K562 (cell line): Measurements from ENCODE around the gene MAP10. TPM values are rescaled to one million over a fixed set of nuclear protein-coding genes. Genes with fewer than 3 reads are reported as not detected.
A peak's percentile ranks its signal among the peaks of the same experiment; 100 is the strongest.

Experiments
- ATAC-seq: fragments of 200-7000 bp; cut with Tn5 transposase; 3 replicates; pipeline ENCODE4 v1.9.1; 2020; ENCODE audit warnings: moderate library complexity
- BruUV-seq: library from RNA; stranded (reverse); fragments of 400-500 nt; replicated peaks from 2 replicates; lab custom pipeline; 2021; lab: Mats Ljungman, UMichigan
- CTCF ChIA-PET: fragments of 300-600 bp; formaldehyde crosslinking; extraction: SDS; loops from one replicate; lab custom pipeline; 2021; ENCODE audit warnings: low intra/inter-chr PET ratio; lab: Yijun Ruan, JAX
- POLR2A ChIA-PET: fragments of 300-600, 350-650 bp; sonication (Branson Sonifier 250); formaldehyde crosslinking; extraction: SDS; loops from one replicate; lab custom pipeline; 2021; ENCODE audit warnings: antibody characterized with exemption, inconsistent platforms; lab: Yijun Ruan, JAX
- DNase-seq, 4 experiments: peaks; one replicate each; pipeline versions ENCODE4 v3.0.0 to v3.0.0-alpha.2; 2011 to 2018; ENCODE audit warnings: low spot score in 3 of 4, mixed read lengths in 3 of 4; ENCODE audit errors: extremely low read depth in 1 of 4
- FAIRE-seq: peaks from 2 replicates; lab custom pipeline; 2011; peaks lifted over from hg19 to GRCh38; lab: Jason Lieb, UNC
- H2AFZ ChIP-seq: 2 replicates; pipeline ENCODE4 v1.6.0; 2011; ENCODE audit warnings: low read depth, low read length, control low read depth, inconsistent platforms
- H3K27ac ChIP-seq: fragments of 200-600 bp; 3 replicates; pipeline ENCODE4 v1.8.0; 2011; ENCODE audit warnings: low read depth, mild to moderate bottlenecking, control low read depth, inconsistent platforms, low read length, moderate library complexity, mixed read lengths; ENCODE audit errors: extremely low read depth
- H3K27me3 ChIP-seq, 2 experiments: fragments of 300-600 bp in 1 of 2; 2 replicates in 1 of 2; 3 replicates in 1 of 2; pipeline versions ENCODE4 v1.6.0 to v1.8.0; 2011; ENCODE audit warnings: inconsistent platforms in 2 of 2, low read length in 2 of 2, mild to moderate bottlenecking in 1 of 2, mixed read lengths in 1 of 2, moderate library complexity in 1 of 2; ENCODE audit not compliant: control insufficient read depth in 2 of 2, insufficient read depth in 2 of 2
- H3K36me3 ChIP-seq: fragments of 300-600 bp; 3 replicates; pipeline ENCODE4 v1.8.0; 2011; ENCODE audit warnings: mild to moderate bottlenecking, low read length, inconsistent platforms; ENCODE audit not compliant: control insufficient read depth, insufficient read depth
- H3K4me1 ChIP-seq, 2 experiments: fragments of 200-600 bp in 1 of 2; replicated peaks in 1 of 2; 2 replicates in 1 of 2; 3 replicates in 1 of 2; pipeline versions ENCODE4 v1.5.1 to v1.8.0; 2011; ENCODE audit warnings: inconsistent platforms in 2 of 2, low read length in 2 of 2, mild to moderate bottlenecking in 1 of 2, mixed read lengths in 1 of 2, moderate library complexity in 1 of 2; ENCODE audit not compliant: control insufficient read depth in 2 of 2, insufficient read depth in 2 of 2
- H3K4me2 ChIP-seq: 2 replicates; pipeline ENCODE4 v1.6.1; 2011; ENCODE audit warnings: low read length, control low read depth, inconsistent platforms, mixed read lengths; ENCODE audit not compliant: insufficient read depth
- H3K4me3 ChIP-seq: fragments of 200-600 bp; sonication (generic), shearing (Covaris generic); 2 replicates; pipeline ENCODE4 v1.5.1; 2016; ENCODE audit warnings: control low read depth, inconsistent platforms
- H3K79me2 ChIP-seq: fragments of 200-600 bp; 3 replicates; pipeline ENCODE4 v1.8.0; 2011; ENCODE audit warnings: low read length, inconsistent platforms; ENCODE audit not compliant: control insufficient read depth, insufficient read depth
- H3K9ac ChIP-seq, 2 experiments: 2 replicates each; pipeline versions ENCODE4 v1.6.0 to v1.6.1; 2011; ENCODE audit warnings: low read depth in 2 of 2, low read length in 2 of 2, control low read depth in 1 of 2, inconsistent platforms in 1 of 2, mild to moderate bottlenecking in 1 of 2, mixed read lengths in 1 of 2; ENCODE audit not compliant: insufficient read depth in 1 of 2
- H3K9me1 ChIP-seq: one replicate; pipeline ENCODE4 v1.6.0; 2011; ENCODE audit warnings: inconsistent platforms, mild to moderate bottlenecking, low read length, moderate library complexity; ENCODE audit not compliant: control insufficient read depth, insufficient read depth
- H3K9me3 ChIP-seq: replicated peaks from 2 replicates; pipeline ENCODE4 v1.5.1; 2011; ENCODE audit warnings: low read depth, low read length, inconsistent platforms; ENCODE audit not compliant: control insufficient read depth, insufficient read depth
- H4K20me1 ChIP-seq: replicated peaks from 2 replicates; pipeline ENCODE4 v1.6.1; 2011; ENCODE audit warnings: low read length, inconsistent platforms, mixed read lengths; ENCODE audit not compliant: control insufficient read depth, insufficient read depth
- BDP1 ChIP-seq: IDR thresholded peaks from 3 replicates; pipeline ENCODE4 v1.6.1; 2011; ENCODE audit not compliant: insufficient read length, insufficient read depth
- DIDO1 ChIP-seq: fragments of 450-650 bp; IDR thresholded peaks from 2 replicates; pipeline ENCODE4 v1.6.1; 2016; ENCODE audit warnings: low read depth, missing biosample characterization, missing genetic modification characterization
- JUN ChIP-seq, 2 experiments: sonication (generic) in 1 of 2; formaldehyde crosslinking in 1 of 2; IDR thresholded peaks; 2 replicates each; pipeline versions ENCODE4 v1.6.1 to v1.8.0; 2012 to 2022; ENCODE audit warnings: borderline replicate concordance in 2 of 2, mild to moderate bottlenecking in 2 of 2, improper control_type of control experiment in 1 of 2, low read depth in 1 of 2, low read length in 1 of 2, missing genetic modification reagents in 1 of 2
- JUNB ChIP-seq: fragments of 450-650 bp; formaldehyde crosslinking; conservative IDR thresholded peaks from 2 replicates; pipeline ENCODE4 v1.4.0; 2020; ENCODE audit warnings: mild to moderate bottlenecking
- U2AF1 ChIP-seq: fragments of 200-400 bp; formaldehyde crosslinking; optimal IDR thresholded peaks from 2 replicates; pipeline ENCODE3; 2017; ENCODE audit warnings: mild to moderate bottlenecking, low read depth, low read length, moderate library complexity
- ZNF282 ChIP-seq: sonication (generic); formaldehyde crosslinking; IDR thresholded peaks from 2 replicates; pipeline ENCODE4 v1.8.1; 2023; ENCODE audit warnings: missing genetic modification reagents
- WGBS: fragments of 100-300 bp; shearing (Covaris generic); methylation state at CpG from one replicate; pipeline ENCODE4 v1.1.6; 2016; ENCODE audit warnings: low coverage, mixed read lengths; ENCODE audit not compliant: insufficient coverage; ENCODE audit errors: missing lambda C conversion rate; 5-methylcytosine and 5-hydroxymethylcytosine counted together
- in situ Hi-C: fragments of 300-500 bp; cut with MboI; formaldehyde crosslinking; loops from 4 replicates; pipeline ENCODE4 v1.15.0; 2018; ENCODE audit warnings: inconsistent platforms, mixed read lengths
- intact Hi-C: fragments of 100-400 bp; cut with micrococcal nuclease; formaldehyde crosslinking; loops from 2 replicates; pipeline ENCODE4 v1.14.2; 2022
- polyA plus RNA-seq, 8 experiments: library from polyadenylated mRNA; depleted of rRNA in 4 of 8; stranded (reverse) in 5 of 8; unstranded in 3 of 8; fragments of >200 nt; fragmentation: Nextera tagmentation in 2 of 8; fragmentation: Illumina TruSeq in 1 of 8; extraction: Ambion mirVana in 2 of 8; extraction: Trizol in 1 of 8; gene quantifications; 2 replicates each; pipeline versions ENCODE4 v1.2.1 to v1.2.3, GENCODE V29; 2011 to 2014; ENCODE audit warnings: inconsistent platforms in 1 of 8, missing spikeins in 1 of 8
- total RNA-seq, 7 experiments: library from RNA; depleted of rRNA in 6 of 7; stranded (reverse); fragments of >200 nt in 6 of 7; fragmentation: Illumina TruSeq in 2 of 7; extraction: Trizol in 2 of 7; gene quantifications; 2 replicates each; pipeline versions ENCODE4 v1.2.1 to v1.2.3, GENCODE V29; 2011 to 2021; ENCODE audit warnings: low replicate concordance in 1 of 7
- TF ChIP-seq, protein P1 (sequence below): fragments of 250-450 bp; sonication (Bioruptor Pico); IDR thresholded peaks from 2 replicates; pipeline ENCODE4 v1.8.0; 2021; ENCODE audit warnings: mild to moderate bottlenecking, moderate library complexity

Gene MAP10
- total and polyA plus RNA-seq, 9 of the 15 experiments (the other 6 are each of a cell fraction or from before 2014, with no cell fraction given): 0.11 to 0.98 (median 0.69) TPM

DNA sequence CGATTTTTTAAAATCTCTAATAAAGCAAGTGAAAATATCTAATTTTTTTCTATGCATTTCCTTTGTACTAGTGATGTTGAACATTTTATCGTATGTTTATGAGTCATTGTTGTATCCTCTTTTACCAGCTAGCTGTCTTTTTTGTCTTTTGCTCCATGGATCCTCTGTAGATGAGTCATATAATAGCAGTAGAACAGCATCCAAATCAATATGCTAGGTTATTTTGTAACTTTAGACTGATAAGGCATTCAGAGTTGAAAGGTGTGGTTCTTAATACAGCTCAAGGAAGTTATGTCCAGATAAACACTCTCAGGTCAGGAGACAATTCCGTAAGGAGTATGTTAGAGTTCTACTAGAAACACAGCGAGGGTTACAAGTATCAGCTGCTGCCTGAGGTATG is 31.9 kb downstream of the MAP10 start:
- no peaks in the 10 kb centered on the region for H3K36me3 ChIP-seq
- no peak overlapping the region for H3K9ac ChIP-seq
- ChIA-PET CTCF (interaction anchor here (0.6 kb wide), 1 partner anchor 405 kb away, joined by 3 read pairs; no protein-coding TSS in a partner anchor), POLR2A (interaction anchor here (0.6 kb wide), 1 partner anchor 1021 kb away, joined by 4 read pairs; no protein-coding TSS in a partner anchor)
- intact Hi-C loops: no loop called here
- WGBS: 0% methylated on average over 4 of the region's 4 CpGs
- no peak for ATAC-seq
- H4K20me1 ChIP-seq: no peaks in the 10 kb centered on the region
- no peak for DNase-seq
- H3K4me1 ChIP-seq: no peaks in the 10 kb centered on the region
- H3K4me2 ChIP-seq: no peak overlapping the region
- TF ChIP-seq BDP1: no peak
- TF ChIP-seq DIDO1 (tag): no peak
- TF ChIP-seq, protein P1, sequence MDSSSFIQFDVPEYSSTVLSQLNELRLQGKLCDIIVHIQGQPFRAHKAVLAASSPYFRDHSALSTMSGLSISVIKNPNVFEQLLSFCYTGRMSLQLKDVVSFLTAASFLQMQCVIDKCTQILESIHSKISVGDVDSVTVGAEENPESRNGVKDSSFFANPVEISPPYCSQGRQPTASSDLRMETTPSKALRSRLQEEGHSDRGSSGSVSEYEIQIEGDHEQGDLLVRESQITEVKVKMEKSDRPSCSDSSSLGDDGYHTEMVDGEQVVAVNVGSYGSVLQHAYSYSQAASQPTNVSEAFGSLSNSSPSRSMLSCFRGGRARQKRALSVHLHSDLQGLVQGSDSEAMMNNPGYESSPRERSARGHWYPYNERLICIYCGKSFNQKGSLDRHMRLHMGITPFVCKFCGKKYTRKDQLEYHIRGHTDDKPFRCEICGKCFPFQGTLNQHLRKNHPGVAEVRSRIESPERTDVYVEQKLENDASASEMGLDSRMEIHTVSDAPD (CRISPR knock-in tag): no peak
- TF ChIP-seq U2AF1: no peak
- no peak for TF ChIP-seq JUN (IDR thresholded peaks at IDR 0.05; ENCODE audit: borderline replicate concordance, low read depth, low read length)
- no peak for TF ChIP-seq JUN (CRISPR knock-in tag; IDR thresholded peaks at IDR 0.05; ENCODE audit: borderline replicate concordance)
- TF ChIP-seq ZNF282: no peak
- TF ChIP-seq JUNB (CRISPR knock-in tag): 0 out of 2 replicates have a peak, but pooled peaks have one; percentile 44
- H3K9me3 ChIP-seq: no peaks in the 10 kb centered on the region
- H3K27ac ChIP-seq: no peak overlapping the region
- no peak overlapping the region for H3K4me3 ChIP-seq
- H3K79me2 ChIP-seq: no peaks in the 10 kb centered on the region
- in situ Hi-C loops: no loop called here
- no peaks in the 10 kb centered on the region for H3K27me3 ChIP-seq
- no peaks in the 10 kb centered on the region for H3K9me1 ChIP-seq
- BruUV-seq: no TSS peak
- H2AFZ ChIP-seq: no peak overlapping the region
- FAIRE-seq: no peak
